Common myeloid progenitor, CD34-positive (primary cell): ENCODE measurements around the gene C6orf62. TPM values are rescaled to one million over a fixed set of nuclear protein-coding genes. Genes with fewer than 3 reads are reported as not detected.
"Not testable (repeated sequence)": the region's sequence is repeated elsewhere in the genome, so short reads cannot be mapped to it uniquely, and the experiment has no call there.

Experiments used
- CTCF ChIA-PET: fragments of 350-600 bp; sonication (Branson Sonifier 250); formaldehyde crosslinking; loops from one replicate; lab custom pipeline; 2021; ENCODE audit warnings: antibody characterized with exemption; lab: Charles Lee
- POLR2A ChIA-PET: fragments of 350-600 bp; sonication (Branson Sonifier 250); formaldehyde crosslinking; loops from one replicate; lab custom pipeline; 2021; ENCODE audit warnings: antibody characterized with exemption; lab: Charles Lee
- DNase-seq, 3 donors: peaks; one replicate each; pipeline versions ENCODE4 v3.0.0 to v3.0.0-alpha.2; 2013
- H3K27ac ChIP-seq, 2 experiments: 1 replicate in 1 of 2; 2 replicates in 1 of 2; pipeline ENCODE4 v1.7.0; 2013; ENCODE audit warnings: inconsistent platforms in 2 of 2, low read length in 2 of 2, mild to moderate bottlenecking in 2 of 2, low read depth in 1 of 2, moderate library complexity in 1 of 2; ENCODE audit not compliant: severe bottlenecking in 2 of 2, insufficient read depth in 1 of 2, poor library complexity in 1 of 2
- H3K27me3 ChIP-seq, 5 experiments: replicated peaks in 2 of 5; 1 replicate in 3 of 5; 2 replicates in 2 of 5; pipeline versions ENCODE4 v1.6.1 to v1.7.0; 2013; ENCODE audit warnings: low read length in 4 of 5, mild to moderate bottlenecking in 2 of 5, moderate library complexity in 2 of 5, inconsistent platforms in 1 of 5; ENCODE audit not compliant: insufficient read depth in 5 of 5, control insufficient read depth in 4 of 5
- H3K36me3 ChIP-seq, 4 experiments: 1 replicate in 2 of 4; 2 replicates in 2 of 4; pipeline versions ENCODE4 v1.6.1 to v1.7.0; 2013; ENCODE audit warnings: low read length in 3 of 4, control low read depth in 1 of 4, mild to moderate bottlenecking in 1 of 4; ENCODE audit not compliant: control insufficient read depth in 4 of 4, insufficient read depth in 4 of 4
- H3K4me1 ChIP-seq, 4 experiments: 1 replicate in 3 of 4; 2 replicates in 1 of 4; pipeline versions ENCODE4 v1.6.1 to v1.7.1; 2013; ENCODE audit warnings: low read length in 3 of 4, mild to moderate bottlenecking in 3 of 4, control low read depth in 1 of 4, inconsistent platforms in 1 of 4, moderate library complexity in 1 of 4; ENCODE audit not compliant: control insufficient read depth in 4 of 4, insufficient read depth in 4 of 4; ENCODE audit errors: control extremely low read depth in 1 of 4
- H3K4me3 ChIP-seq, 7 experiments: 1 replicate in 4 of 7; 2 replicates in 3 of 7; pipeline versions ENCODE4 v1.5.1 to v1.7.0; 2013; ENCODE audit warnings: mild to moderate bottlenecking in 7 of 7, low read length in 6 of 7, moderate library complexity in 6 of 7, inconsistent platforms in 2 of 7, low read depth in 2 of 7, control low read depth in 1 of 7; ENCODE audit not compliant: insufficient read depth in 4 of 7, control insufficient read depth in 1 of 7; ENCODE audit errors: extremely low read depth in 1 of 7
- H3K9me3 ChIP-seq, 5 experiments: 1 replicate in 4 of 5; 2 replicates in 1 of 5; pipeline versions ENCODE4 v1.6.1 to v1.7.1; 2013; ENCODE audit warnings: low read length in 4 of 5, mild to moderate bottlenecking in 2 of 5, inconsistent platforms in 1 of 5, low read depth in 1 of 5, moderate library complexity in 1 of 5; ENCODE audit not compliant: control insufficient read depth in 4 of 5, insufficient read depth in 2 of 5; ENCODE audit errors: control extremely low read depth in 1 of 5
- WGBS: methylation state at CpG from one replicate; pipeline ENCODE4 v1.1.5; 2013; ENCODE audit not compliant: insufficient coverage; 5-methylcytosine and 5-hydroxymethylcytosine counted together
- polyA plus RNA-seq: library from polyadenylated mRNA; unstranded; fragments of 120-200 nt; gene quantifications from one replicate; pipeline ENCODE4 v1.2.1, GENCODE V29; 2013

C6orf62 gene
- 125 TPM for polyA plus RNA-seq

- H3K27me3 ChIP-seq: no peaks in the 10 kb centered on the region
- POLR2A ChIA-PET: interaction anchor here (0.8 to 1.3 kb wide), 5 partner anchors 12 to 224 kb away, joined by 3 read pairs; partner anchors contain the start of genes ACOT13, ALDH5A1, GMNN and TDP2
- H3K36me3 ChIP-seq: peaks cover 0 to 31% (median 15%) of the 10 kb centered on the region in 4 experiments
- peak; percentile 79 to 89 (median 88) for DNase-seq
- H3K4me1 ChIP-seq: peaks cover 27 to 46% (median 36%) of the 10 kb centered on the region in 4 experiments
- H3K9me3 ChIP-seq: no peaks in the 10 kb centered on the region
- CTCF ChIA-PET: interaction anchor here (0.8 to 1.1 kb wide), 2 partner anchors 13 to 15 kb away, joined by 3 read pairs; no protein-coding TSS in a partner anchor
- peak within 1 kb of the TSS; percentile 89 to 100 (median 94) for H3K4me3 ChIP-seq
- peak within 1 kb of the TSS; percentile 99 to 100 for H3K27ac ChIP-seq
- 0% methylated on average over 9 of the region's 25 CpGs for WGBS
Observed at GRCh38 chr6:24719125-24719971, at the start of gene C6orf62. TSS of gene C6orf62 (minus strand) at chr6:24719154. CDS start at chr6:24718668, 486 bp downstream.

GRCh38 chr6:24768361-24768760 lies 49.4 kb upstream of the C6orf62 start:
- Histone ChIP-seq H3K4me3 (no peak overlapping the region), H3K9me3 (no peaks in the 10 kb centered on the region), H3K27me3 (no peaks in the 10 kb centered on the region), H3K36me3 (no peaks in the 10 kb centered on the region), H3K27ac (no peak overlapping the region), H3K4me1 (no peaks in the 10 kb centered on the region)
- WGBS: 100% methylated on average over 2 of the region's 5 CpGs
- ChIA-PET POLR2A (no interaction called here), CTCF (interaction anchor here (1.6 kb wide), 1 partner anchor 25 kb away, joined by 4 read pairs; no protein-coding TSS in a partner anchor)
- peak in 2 of 3 donors; percentile 29 for DNase-seq

- peak; percentile 50 to 65 (median 63) for DNase-seq
- H3K27me3 ChIP-seq: no peaks in the 10 kb centered on the region
- WGBS: 34% methylated on average over 4 of the region's 9 CpGs
- ChIA-PET POLR2A (no interaction called here), CTCF (interaction anchor here (0.8 to 2.8 kb wide), 11 partner anchors 8 to 220 kb away, joined by 3 to 10 read pairs (median 3); no protein-coding TSS in a partner anchor)
- no peaks in the 10 kb centered on the region for H3K4me1 ChIP-seq
- H3K4me3 ChIP-seq: no peak overlapping the region
- H3K9me3 ChIP-seq: no peaks in the 10 kb centered on the region
- H3K36me3 ChIP-seq: no peaks in the 10 kb centered on the region
- H3K27ac ChIP-seq: no peak overlapping the region
Observed at GRCh38 chr6:24766680-24767462, 47.9 kb upstream of the C6orf62 start.

- 95% methylated on average over 4 of the region's 26 CpGs for WGBS
- H3K4me3 ChIP-seq, H3K27me3 ChIP-seq, H3K36me3 ChIP-seq, H3K4me1 ChIP-seq, H3K9me3 ChIP-seq, POLR2A ChIA-PET, DNase-seq, H3K27ac ChIP-seq: not testable (repeated sequence)
- CTCF ChIA-PET: interaction anchor here (1.0 to 2.8 kb wide), 7 partner anchors 21 to 219 kb away, joined by 3 to 10 read pairs (median 6); no protein-coding TSS in a partner anchor
Observed at GRCh38 chr6:24765968-24766367, 47.0 kb upstream of the C6orf62 start.

GRCh38 chr6:24764833-24765828 lies 46.2 kb upstream of the C6orf62 start:
- not testable (repeated sequence) for H3K4me1 ChIP-seq, H3K27me3 ChIP-seq, H3K36me3 ChIP-seq, H3K27ac ChIP-seq, H3K4me3 ChIP-seq, DNase-seq, H3K9me3 ChIP-seq
- POLR2A ChIA-PET: interaction anchor here (0.6 kb wide), 1 partner anchor 214 kb away, joined by 7 read pairs; no protein-coding TSS in a partner anchor
- CTCF ChIA-PET: interaction anchor here (0.8 to 2.8 kb wide), 5 partner anchors 20 to 184 kb away, joined by 3 to 9 read pairs (median 4); no protein-coding TSS in a partner anchor
- 96% methylated on average over 14 of the region's 20 CpGs for WGBS

DNA sequence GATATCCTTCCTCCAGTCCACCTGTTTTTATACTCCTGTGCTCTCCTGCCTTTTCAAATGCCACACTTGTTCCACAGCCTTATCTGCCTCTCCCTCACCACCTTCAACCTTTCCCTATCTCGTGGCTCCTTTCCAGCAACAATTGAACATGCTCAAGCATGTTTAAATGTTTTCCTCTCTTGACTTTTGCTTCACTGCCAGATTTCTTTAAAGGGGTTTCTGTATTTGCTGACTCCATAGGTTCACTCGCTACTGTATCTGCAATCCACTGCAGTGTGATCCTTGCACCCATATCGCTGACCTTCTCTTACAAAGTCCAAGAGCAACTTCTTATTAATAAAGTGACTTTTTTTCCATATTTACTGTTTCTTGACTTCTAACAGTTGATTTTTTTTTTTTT lies 44.6 kb upstream of the C6orf62 start:
- DNase-seq: no peak
- Histone ChIP-seq H3K4me3 (no peak overlapping the region), H3K36me3 (no peaks in the 10 kb centered on the region), H3K4me1 (no peaks in the 10 kb centered on the region), H3K9me3 (no peaks in the 10 kb centered on the region), H3K27me3 (no peaks in the 10 kb centered on the region), H3K27ac (no peak overlapping the region)
- POLR2A ChIA-PET: no interaction called here
- 83% methylated on average over 1 of the region's 3 CpGs for WGBS
- CTCF ChIA-PET: interaction anchor here (0.9 kb wide), 1 partner anchor 13 kb away, joined by 4 read pairs; no protein-coding TSS in a partner anchor
